ENCODE data around the gene UPP1.
A peak's percentile ranks its signal among the peaks of the same experiment; 100 is the strongest.

Gene UPP1

GRCh38 chr7:48109848-48110663, 21.0 kb downstream of the UPP1 start:
- TF ChIP-seq CTCF (IDR thresholded peaks at IDR 0.05; ENCODE audit: low read depth, low read length) = peak; percentile 90
- no peak overlapping the region for H3K4me3 ChIP-seq (ENCODE audit: low read depth, low read length)

GRCh38 chr7:48110868-48111267, 21.8 kb downstream of the UPP1 start:
- no peak overlapping the region for H3K4me3 ChIP-seq (ENCODE audit: low read depth, low read length)
- no peak for TF ChIP-seq CTCF (IDR thresholded peaks at IDR 0.05; ENCODE audit: low read depth, low read length)

GRCh38 chr7:48111596-48111995, 22.5 kb downstream of the UPP1 start:
- TF ChIP-seq CTCF (IDR thresholded peaks at IDR 0.05; ENCODE audit: low read depth, low read length) = no peak
- H3K4me3 ChIP-seq (ENCODE audit: low read depth, low read length) = no peak overlapping the region

- H3K4me3 ChIP-seq (ENCODE audit: low read depth, low read length) = no peak overlapping the region
- TF ChIP-seq CTCF (IDR thresholded peaks at IDR 0.05; ENCODE audit: low read depth, low read length) = no peak
Observed at GRCh38 chr7:48112401-48113165, 23.5 kb downstream of the UPP1 start.

GRCh38 chr7:48113275-48113674, 24.2 kb downstream of the UPP1 start:
- H3K4me3 ChIP-seq (ENCODE audit: low read depth, low read length) = no peak overlapping the region
- TF ChIP-seq CTCF (IDR thresholded peaks at IDR 0.05; ENCODE audit: low read depth, low read length) = no peak

- no peak for TF ChIP-seq CTCF (IDR thresholded peaks at IDR 0.05; ENCODE audit: low read depth, low read length)
- no peak overlapping the region for H3K4me3 ChIP-seq (ENCODE audit: low read depth, low read length)
Observed at GRCh38 chr7:48114115-48114514, 25.1 kb downstream of the UPP1 start.

- no peak for TF ChIP-seq CTCF (IDR thresholded peaks at IDR 0.05; ENCODE audit: low read depth, low read length)
- no peak overlapping the region for H3K4me3 ChIP-seq (ENCODE audit: low read depth, low read length)
Observed at GRCh38 chr7:48114589-48114988, 25.5 kb downstream of the UPP1 start.

All from WI38 (cell line).